Fibroblast of lung (primary cell): ENCODE measurements around the gene KLHL10. TPM values are rescaled to one million over a fixed set of nuclear protein-coding genes. Genes with fewer than 3 reads are reported as not detected.
"Not testable (repeated sequence)": the region's sequence is repeated elsewhere in the genome, so short reads cannot be mapped to it uniquely, and the experiment has no call there.

Experiments used
- DNase-seq, 2 donors: peaks; one replicate each; pipeline versions ENCODE4 v3.0.0 to v3.0.0-alpha.2; 2010; ENCODE audit warnings: low read depth in 2 of 2
- H2AFZ ChIP-seq: 2 replicates; pipeline ENCODE4 v1.5.1; 2012; ENCODE audit warnings: low read length, control low read depth, inconsistent platforms
- H3K27ac ChIP-seq: 2 replicates; pipeline ENCODE4 v1.5.1; 2011; ENCODE audit warnings: low read length, control low read depth; ENCODE audit not compliant: insufficient read depth
- H3K27me3 ChIP-seq: 2 replicates; pipeline ENCODE4 v1.5.1; 2011; ENCODE audit warnings: mild to moderate bottlenecking, low read length; ENCODE audit not compliant: control insufficient read depth, insufficient read depth
- H3K36me3 ChIP-seq: 2 replicates; pipeline ENCODE4 v1.5.1; 2011; ENCODE audit warnings: low read length; ENCODE audit not compliant: control insufficient read depth, insufficient read depth
- H3K4me1 ChIP-seq: 2 replicates; pipeline ENCODE4 v1.5.1; 2011; ENCODE audit warnings: low read length; ENCODE audit not compliant: control insufficient read depth, insufficient read depth; ENCODE audit errors: extremely low read depth
- H3K4me2 ChIP-seq: 2 replicates; pipeline ENCODE4 v1.5.1; 2011; ENCODE audit warnings: low read length, control low read depth; ENCODE audit not compliant: insufficient read depth; ENCODE audit errors: extremely low read depth
- H3K4me3 ChIP-seq, 4 experiments: fragments of 200-600 bp in 1 of 4; sonication (generic) in 1 of 4; replicated peaks in 1 of 4; 2 replicates each; pipeline ENCODE4 v1.5.1; 2011 to 2016; ENCODE audit warnings: low read length in 4 of 4, low read depth in 3 of 4, mild to moderate bottlenecking in 3 of 4, control low read depth in 2 of 4, inconsistent platforms in 1 of 4, mixed read lengths in 1 of 4; ENCODE audit not compliant: insufficient read depth in 1 of 4; ENCODE audit errors: control extremely low read depth in 1 of 4
- H3K79me2 ChIP-seq: 2 replicates; pipeline ENCODE4 v1.5.1; 2012; ENCODE audit warnings: mild to moderate bottlenecking, low read length, inconsistent platforms; ENCODE audit not compliant: control insufficient read depth, insufficient read depth
- H3K9ac ChIP-seq: 2 replicates; pipeline ENCODE4 v1.5.1; 2011; ENCODE audit warnings: mild to moderate bottlenecking, low read length, control low read depth; ENCODE audit not compliant: insufficient read depth
- H3K9me3 ChIP-seq: 2 replicates; pipeline ENCODE4 v1.5.1; 2012; ENCODE audit warnings: low read depth, low read length; ENCODE audit not compliant: control insufficient read depth, insufficient read depth
- H4K20me1 ChIP-seq: 2 replicates; pipeline ENCODE4 v1.5.1; 2011; ENCODE audit warnings: low read length; ENCODE audit not compliant: control insufficient read depth, insufficient read depth; ENCODE audit errors: extremely low read depth
- EZH2 ChIP-seq: IDR thresholded peaks from 2 replicates; pipeline ENCODE4 v1.5.1; 2012; ENCODE audit warnings: low read length, control low read depth, mild to moderate bottlenecking; ENCODE audit errors: missing control alignments
- polyA plus RNA-seq, 2 donors: library from polyadenylated mRNA; depleted of rRNA in 1 of 2; stranded (reverse) in 1 of 2; unstranded in 1 of 2; fragments of >200 nt; gene quantifications; 2 replicates each; pipeline ENCODE4 v1.2.1, GENCODE V29; 2011 to 2012; ENCODE audit warnings: missing spikeins in 1 of 2
- total RNA-seq: library from RNA; depleted of rRNA; stranded (reverse); fragments of >200 nt; gene quantifications from 2 replicates; pipeline ENCODE4 v1.2.1, GENCODE V29; 2014
- TF ChIP-seq, protein P1 (sequence below), 2 donors: IDR thresholded peaks in 1 of 2; conservative IDR thresholded peaks in 1 of 2; 1 replicate in 1 of 2; 2 replicates in 1 of 2; pipeline ENCODE4 v1.5.1; 2011 to 2012; ENCODE audit warnings: low read length in 2 of 2, control low read depth in 1 of 2, inconsistent platforms in 1 of 2, low read depth in 1 of 2, mild to moderate bottlenecking in 1 of 2

Gene KLHL10
- total and polyA plus RNA-seq, 2 donors (not counting 1 experiment from before 2014, with no cell fraction given) = 0.33 TPM

DNA sequence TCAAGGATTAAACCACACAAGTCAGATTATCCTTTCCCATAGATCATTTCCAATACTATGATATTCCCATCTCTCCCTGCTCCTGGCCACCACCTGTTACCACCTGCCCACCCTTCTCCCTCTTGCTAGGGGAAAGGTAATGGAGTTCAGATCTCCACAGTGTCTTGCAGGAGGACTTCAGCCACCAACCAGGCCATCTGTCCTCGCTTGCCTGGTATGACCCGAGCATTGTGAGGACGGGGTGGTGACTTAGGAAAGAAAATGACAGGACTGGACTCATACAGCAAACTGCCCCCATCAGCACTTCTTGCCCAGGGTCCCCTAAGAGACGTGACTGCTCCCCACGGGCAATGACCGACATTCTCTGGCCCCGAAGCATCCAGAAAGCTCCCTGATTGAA lies 14.0 kb upstream of the KLHL10 start:
- Histone ChIP-seq H3K4me3 (no peak overlapping the region), H3K36me3 (peaks cover 17% of the 10 kb centered on the region), H3K79me2 (no peaks in the 10 kb centered on the region), H3K4me1 (no peaks in the 10 kb centered on the region), H3K27me3 (no peaks in the 10 kb centered on the region), H3K9ac (no peak overlapping the region), H3K4me2 (no peak overlapping the region), H4K20me1 (no peaks in the 10 kb centered on the region), H3K9me3 (no peaks in the 10 kb centered on the region), H2AFZ (no peak overlapping the region), H3K27ac (no peak overlapping the region)
- TF ChIP-seq, protein P1, sequence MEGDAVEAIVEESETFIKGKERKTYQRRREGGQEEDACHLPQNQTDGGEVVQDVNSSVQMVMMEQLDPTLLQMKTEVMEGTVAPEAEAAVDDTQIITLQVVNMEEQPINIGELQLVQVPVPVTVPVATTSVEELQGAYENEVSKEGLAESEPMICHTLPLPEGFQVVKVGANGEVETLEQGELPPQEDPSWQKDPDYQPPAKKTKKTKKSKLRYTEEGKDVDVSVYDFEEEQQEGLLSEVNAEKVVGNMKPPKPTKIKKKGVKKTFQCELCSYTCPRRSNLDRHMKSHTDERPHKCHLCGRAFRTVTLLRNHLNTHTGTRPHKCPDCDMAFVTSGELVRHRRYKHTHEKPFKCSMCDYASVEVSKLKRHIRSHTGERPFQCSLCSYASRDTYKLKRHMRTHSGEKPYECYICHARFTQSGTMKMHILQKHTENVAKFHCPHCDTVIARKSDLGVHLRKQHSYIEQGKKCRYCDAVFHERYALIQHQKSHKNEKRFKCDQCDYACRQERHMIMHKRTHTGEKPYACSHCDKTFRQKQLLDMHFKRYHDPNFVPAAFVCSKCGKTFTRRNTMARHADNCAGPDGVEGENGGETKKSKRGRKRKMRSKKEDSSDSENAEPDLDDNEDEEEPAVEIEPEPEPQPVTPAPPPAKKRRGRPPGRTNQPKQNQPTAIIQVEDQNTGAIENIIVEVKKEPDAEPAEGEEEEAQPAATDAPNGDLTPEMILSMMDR (conservative IDR thresholded peaks at IDR 0.05 in 1 of 2, IDR thresholded peaks at IDR 0.05 in 1 of 2; ENCODE audit: low read depth in 1 of 2, low read length in 2 of 2) = no peak
- TF ChIP-seq EZH2 = no peak
- no peak for DNase-seq

- no peak for DNase-seq
- Histone ChIP-seq H3K4me2 (no peak overlapping the region), H2AFZ (no peak overlapping the region), H3K36me3 (peaks cover 17% of the 10 kb centered on the region), H4K20me1 (no peaks in the 10 kb centered on the region), H3K9me3 (no peaks in the 10 kb centered on the region), H3K27ac (no peak overlapping the region), H3K27me3 (no peaks in the 10 kb centered on the region), H3K79me2 (no peaks in the 10 kb centered on the region), H3K9ac (no peak overlapping the region), H3K4me1 (no peaks in the 10 kb centered on the region), H3K4me3 (no peak overlapping the region)
- TF ChIP-seq EZH2 = no peak
- TF ChIP-seq, protein P1 (conservative IDR thresholded peaks at IDR 0.05 in 1 of 2, IDR thresholded peaks at IDR 0.05 in 1 of 2; ENCODE audit: low read depth in 1 of 2, low read length in 2 of 2) = no peak
Observed at GRCh38 chr17:41824086-41824485, 13.5 kb upstream of the KLHL10 start.

DNA sequence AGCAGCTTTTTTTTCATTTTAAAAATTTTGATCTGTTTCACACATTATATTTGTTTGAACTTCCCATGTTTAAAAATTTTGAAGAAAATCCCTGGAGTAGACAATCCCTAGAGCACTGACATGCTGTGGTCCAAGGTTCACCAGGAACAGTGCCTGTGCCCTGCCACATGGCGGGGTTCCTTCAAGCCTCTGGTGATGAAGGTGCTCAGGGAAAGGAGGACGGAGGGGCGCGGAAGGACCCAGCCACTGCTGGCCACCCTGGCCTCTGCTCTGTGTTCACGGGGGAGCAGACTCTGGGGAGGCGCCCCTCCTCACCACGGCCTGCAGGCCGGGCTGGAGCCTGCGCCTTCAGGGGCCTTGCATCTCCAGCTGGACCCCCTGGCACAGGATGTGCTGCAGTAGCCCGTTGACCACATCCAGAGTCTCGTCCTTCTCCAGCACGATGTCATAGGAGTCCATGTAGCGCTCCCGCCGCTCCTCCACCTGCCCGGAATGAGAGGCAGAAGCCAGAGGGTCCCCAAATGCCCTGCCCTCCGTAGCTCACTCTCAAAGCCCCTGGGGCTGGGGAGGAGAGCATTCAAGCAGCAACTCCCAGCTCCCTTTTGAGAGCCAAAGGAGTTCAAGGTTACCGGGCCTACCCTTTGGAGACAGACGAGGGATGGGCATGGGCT lies 12.3 kb upstream of the KLHL10 start:
- Histone ChIP-seq H3K79me2 (no peaks in the 10 kb centered on the region), H3K27me3 (no peaks in the 10 kb centered on the region), H3K27ac (no peak overlapping the region), H3K4me1 (no peaks in the 10 kb centered on the region), H3K36me3 (peaks cover 9% of the 10 kb centered on the region), H3K9me3 (no peaks in the 10 kb centered on the region), H3K9ac (no peak overlapping the region), H4K20me1 (no peaks in the 10 kb centered on the region), H3K4me3 (no peak overlapping the region), H2AFZ (no peak overlapping the region), H3K4me2 (no peak overlapping the region)
- no peak for DNase-seq
- TF ChIP-seq EZH2 = no peak
- TF ChIP-seq, protein P1 (conservative IDR thresholded peaks at IDR 0.05 in 1 of 2, IDR thresholded peaks at IDR 0.05 in 1 of 2; ENCODE audit: low read depth in 1 of 2, low read length in 2 of 2) = no peak

GRCh38 chr17:41829961-41830360 lies 7.7 kb upstream of the KLHL10 start:
- not testable (repeated sequence) for H3K4me2 ChIP-seq, H3K27ac ChIP-seq, H3K4me3 ChIP-seq, H3K36me3 ChIP-seq, H3K27me3 ChIP-seq, DNase-seq, H4K20me1 ChIP-seq, H2AFZ ChIP-seq, H3K9ac ChIP-seq, H3K4me1 ChIP-seq, H3K79me2 ChIP-seq, H3K9me3 ChIP-seq
